HG02763 (cell line): ENCODE results near the gene PTS.
"Not testable (repeated sequence)": the region's sequence is repeated elsewhere in the genome, so short reads cannot be mapped to it uniquely, and the experiment has no call there.

Experiments used
- ATAC-seq: cut with Tn5 transposase; IDR thresholded peaks from one replicate; pipeline ENCODE4 v1.9.1; 2021; ENCODE audit warnings: mild to moderate bottlenecking, moderate library complexity; ENCODE audit not compliant: unreplicated experiment

The PTS gene

DNA sequence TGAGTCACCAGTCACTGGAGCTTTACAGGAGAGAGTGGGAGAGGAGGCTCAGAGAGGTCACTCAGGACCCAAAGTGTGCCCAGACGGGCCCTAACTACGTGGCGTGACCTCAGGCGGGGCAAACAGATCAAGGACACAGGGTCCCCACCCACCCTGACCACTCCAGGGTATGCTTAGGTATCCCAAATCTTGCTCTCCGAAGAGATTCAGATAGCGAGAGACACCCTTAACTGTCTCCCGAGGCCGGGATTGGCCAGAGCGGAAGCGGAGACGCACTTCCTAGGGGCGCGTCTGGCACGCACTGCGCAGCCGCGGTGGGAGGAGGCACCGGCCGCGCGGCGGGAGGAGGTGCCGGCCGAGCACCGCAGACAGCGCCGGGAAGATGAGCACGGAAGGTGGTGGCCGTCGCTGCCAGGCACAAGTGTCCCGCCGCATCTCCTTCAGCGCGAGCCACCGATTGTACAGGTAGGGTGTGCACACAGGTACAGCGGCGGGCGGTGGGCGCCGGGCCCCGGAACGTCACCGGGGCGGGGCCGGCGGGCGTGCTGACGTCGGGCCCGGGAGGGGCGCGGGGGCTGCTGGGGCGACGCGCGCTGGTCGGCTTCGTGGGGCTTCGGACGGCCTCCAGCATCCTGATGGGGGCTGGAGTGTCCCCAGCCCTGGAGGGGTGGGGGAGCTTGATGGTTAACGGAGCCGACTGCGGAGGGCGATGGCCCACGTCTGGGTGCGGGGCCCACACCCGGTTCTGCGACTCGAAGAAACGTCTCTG is at the start of gene PTS:
TSS of gene PTS (plus strand) at position 367 of the 769 bp plus-strand sequence. CDS start at position 383, 16 bp downstream.
- peak; percentile 97 for ATAC-seq

DNA sequence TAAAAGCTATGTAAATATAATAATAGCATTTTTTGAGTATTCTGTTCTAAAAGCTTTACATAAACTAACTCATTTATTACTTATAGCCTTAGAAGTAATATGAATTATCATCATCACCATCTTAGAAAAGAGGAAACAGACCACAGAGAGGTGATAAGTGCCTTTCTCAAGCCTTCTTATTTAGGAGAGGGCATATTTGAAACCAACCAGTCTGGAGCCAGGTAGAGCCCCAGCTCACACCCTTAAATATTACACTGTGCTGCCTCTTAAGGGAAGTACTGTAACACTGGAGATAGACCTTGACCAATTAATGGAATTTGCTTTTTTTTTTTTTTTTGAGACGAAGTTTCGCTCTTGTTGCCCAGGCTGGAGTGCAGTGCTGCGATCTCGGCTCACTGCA is 48.6 kb upstream of the PTS start:
- ATAC-seq = no peak

DNA sequence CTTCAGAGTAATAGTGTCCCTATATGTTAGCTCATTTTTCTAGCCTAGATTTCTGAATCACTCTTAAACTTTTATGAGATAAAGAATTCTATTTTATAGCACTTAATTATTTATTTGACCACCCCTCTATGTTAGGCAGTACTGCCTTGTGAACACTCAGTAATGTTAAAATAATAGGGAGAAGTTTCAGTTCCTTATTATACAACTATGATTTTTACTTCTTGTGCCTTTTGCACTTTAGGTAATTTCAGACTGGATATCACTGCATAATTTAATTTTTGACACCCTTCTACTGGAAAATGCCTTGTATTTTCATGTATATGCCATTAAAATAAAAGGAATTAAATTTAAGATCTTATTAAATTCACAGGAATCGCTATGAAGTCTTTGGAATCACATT is 47.8 kb upstream of the PTS start:
- no peak for ATAC-seq

DNA sequence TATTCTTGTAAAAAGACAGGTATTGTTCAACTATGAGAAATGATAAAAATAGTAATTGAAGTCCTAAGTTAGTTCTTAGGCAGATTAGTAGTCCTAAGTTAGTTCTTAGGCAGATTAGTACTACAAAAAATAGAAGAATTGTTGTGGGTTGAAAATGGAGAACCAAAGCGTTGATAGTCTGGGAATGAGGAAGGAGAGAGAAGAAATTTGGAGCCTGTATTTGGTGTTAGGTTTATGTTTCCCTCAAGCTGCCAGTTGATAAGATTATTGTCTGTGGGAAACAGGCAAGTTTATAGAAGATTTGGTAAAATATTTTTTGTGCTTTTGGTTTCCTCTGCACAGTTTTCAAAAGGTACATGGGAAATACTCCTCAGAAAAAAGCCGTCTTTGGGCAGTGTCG is 47.3 kb upstream of the PTS start:
- ATAC-seq = no peak

DNA sequence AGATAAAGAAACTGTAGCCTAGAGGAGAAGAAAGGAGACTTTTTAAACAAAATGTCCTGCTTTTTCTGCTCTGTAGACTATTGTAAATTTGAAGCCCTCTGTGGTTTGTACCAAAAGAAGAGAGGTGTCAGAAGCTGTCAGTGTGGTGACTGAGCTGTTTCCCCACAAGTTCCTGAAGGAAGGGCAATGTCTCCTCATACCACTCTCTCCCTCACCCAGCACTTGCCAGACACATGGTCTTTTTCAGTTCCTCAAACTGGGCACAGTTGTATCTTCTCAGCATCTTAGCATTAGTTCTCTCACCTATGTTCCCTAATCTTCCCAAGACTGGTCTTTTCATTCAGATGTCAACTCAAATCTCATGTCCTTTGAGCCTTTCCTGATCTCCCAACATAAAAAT is 46.6 kb upstream of the PTS start:
- no peak for ATAC-seq

DNA sequence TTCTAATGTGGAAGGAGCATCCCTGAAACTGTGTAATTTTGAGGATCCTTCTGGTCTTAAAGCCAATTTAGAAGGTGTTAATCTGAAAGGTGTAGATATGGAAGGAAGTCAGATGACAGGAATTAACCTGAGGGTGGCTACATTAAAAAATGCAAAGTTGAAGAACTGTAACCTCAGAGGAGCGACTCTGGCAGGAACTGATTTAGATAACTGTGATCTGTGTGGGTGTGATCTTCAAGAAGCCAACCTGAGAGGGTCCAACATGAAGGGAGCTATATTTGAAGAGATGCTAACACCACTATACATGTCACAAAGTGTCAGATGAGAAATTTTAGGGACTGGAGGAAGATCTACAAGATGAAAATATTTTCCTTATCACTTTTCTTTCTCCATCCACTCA is 43.4 kb upstream of the PTS start:
- ATAC-seq = no peak

DNA sequence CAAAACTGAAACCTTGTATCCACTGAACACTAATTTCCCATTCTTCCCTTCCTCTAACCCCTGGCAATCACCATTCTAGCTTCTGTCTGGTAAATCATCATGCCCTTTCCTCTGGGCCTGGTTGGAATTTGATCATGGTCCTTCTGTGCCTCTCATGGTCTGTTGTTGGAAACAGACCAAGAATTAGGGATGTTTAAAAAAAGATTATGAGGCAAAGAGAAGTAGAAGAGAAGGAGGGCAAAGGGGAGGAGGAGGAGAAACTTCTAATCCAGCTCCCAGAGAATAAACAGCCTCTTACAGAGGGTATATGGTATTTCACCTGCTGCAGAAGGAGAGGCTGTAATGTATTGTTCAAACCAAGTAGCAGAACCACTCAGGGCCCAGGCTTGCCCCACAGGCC is 40.3 kb upstream of the PTS start:
- ATAC-seq = no peak

DNA sequence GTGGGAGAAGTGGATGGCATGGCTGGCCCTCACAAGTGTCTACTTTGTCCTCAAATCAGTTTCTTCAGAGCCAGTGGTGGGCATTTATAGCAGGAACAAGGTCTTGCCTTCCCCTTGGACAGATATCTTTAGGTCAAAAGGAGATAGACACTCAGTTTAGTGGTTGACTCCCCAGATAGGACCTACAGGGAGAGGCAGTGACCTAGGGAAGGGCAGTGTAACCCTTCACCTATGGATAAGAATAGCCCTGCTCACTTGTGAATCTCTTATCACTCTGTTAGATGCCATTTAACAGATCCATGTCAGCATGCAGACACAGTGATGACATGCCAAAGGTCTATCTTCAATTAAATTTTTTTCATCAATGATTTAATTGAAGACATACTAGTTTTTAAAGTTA is 39.9 kb upstream of the PTS start:
- ATAC-seq = no peak

DNA sequence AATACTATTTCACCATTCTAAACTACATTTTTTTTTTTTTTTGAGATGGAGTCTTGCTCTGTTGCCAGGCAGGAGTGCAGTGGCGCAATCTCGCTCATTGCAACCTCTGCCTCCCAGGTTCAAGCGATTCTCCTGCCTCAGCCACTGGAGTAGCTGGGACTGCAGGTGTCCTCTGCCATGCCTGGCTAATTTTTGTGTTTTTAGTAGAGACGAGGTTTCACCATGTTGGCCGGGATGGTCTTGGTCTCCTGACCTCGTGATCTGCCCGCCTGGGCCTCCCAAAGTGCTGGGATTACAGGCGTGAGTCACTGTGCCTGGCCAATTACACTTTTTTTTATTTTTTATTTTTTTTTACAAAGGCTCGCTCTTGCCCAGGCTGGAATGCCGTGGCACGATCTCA is 31.1 kb upstream of the PTS start:
- not testable (repeated sequence) for ATAC-seq

DNA sequence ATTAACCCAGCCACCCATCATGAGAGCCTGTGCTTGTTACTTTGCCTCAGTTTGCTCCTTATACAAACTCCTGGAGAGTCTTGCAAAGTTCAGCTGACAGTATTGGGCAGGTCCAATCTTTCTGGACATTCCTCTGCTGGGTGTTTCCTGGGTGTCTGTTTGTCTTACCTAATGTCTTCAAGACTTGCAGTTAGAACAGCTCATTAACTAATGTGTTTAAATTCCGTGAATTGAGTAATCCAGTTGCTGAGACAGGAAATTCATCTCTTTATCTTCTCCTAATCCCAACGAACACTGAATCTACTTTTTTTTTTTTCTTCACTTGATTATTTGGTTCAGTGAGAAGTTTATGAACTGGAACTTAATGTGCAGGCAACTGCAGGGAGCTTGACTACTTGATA is 30.3 kb upstream of the PTS start:
- no peak for ATAC-seq

DNA sequence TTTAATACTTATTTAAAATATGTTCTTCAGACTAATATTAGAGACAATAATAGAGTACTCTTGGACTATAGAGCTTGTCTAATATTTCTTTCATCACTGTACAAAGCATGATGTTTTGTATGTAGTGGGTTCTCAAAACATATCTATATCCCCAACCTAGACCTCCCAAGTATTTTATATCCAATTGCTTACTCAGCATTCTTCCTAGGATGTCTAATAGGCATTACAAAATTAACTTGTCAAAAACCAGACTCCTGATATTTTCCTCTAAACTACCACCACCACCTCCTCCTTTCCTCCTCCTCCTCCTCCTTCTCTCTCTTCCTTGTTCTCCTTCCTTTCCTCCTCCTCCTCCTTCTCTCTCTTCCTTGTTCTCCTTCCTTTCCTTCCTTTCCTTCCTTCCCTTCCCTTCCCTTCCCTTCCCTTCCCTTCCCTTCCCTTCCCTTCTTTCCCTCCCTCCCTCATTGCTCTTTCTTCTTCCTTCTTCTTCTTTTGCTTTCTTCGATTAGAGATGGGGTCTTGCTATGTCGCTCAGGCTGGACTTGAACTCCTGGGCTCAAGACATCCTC is 29.6 kb upstream of the PTS start:
- ATAC-seq = no peak

DNA sequence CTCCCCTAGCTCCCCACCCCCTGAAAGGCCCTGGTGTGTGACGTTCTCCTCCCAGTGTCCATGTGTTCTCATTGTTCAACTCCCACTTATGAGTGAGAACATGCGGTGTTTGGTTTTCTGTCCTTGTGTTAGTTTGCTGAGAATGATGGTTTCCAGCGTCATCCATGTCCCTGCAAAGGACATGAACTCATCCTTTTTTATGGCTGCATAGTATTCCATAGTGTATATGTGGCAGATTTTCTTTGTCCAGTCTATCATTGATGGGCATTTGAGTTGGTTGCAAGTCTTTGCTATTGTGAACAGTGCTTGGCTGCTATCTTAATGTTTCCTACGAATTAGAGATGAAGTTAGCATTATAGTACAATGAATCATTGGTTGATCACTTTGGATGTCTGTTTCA is 27.1 kb upstream of the PTS start:
- ATAC-seq = not testable (repeated sequence)

DNA sequence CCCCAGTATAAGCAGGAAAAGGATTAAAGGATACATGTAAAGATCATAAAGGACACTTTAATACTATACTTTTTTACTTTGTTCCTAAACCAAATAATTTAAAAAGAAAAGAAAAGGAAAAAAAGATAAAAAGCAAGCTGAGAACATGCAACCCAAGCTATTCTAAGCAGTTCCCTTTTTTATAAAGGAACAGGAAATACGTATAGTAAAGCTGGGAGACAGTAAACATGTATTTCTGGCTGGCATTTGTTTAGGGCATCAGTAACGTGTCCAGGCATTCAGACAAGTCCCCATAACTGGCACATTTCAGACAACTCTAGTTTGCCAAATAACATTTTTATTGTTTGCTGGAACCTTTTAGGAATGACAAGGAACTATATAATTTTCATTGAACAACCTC is 26.0 kb upstream of the PTS start:
- no peak for ATAC-seq

DNA sequence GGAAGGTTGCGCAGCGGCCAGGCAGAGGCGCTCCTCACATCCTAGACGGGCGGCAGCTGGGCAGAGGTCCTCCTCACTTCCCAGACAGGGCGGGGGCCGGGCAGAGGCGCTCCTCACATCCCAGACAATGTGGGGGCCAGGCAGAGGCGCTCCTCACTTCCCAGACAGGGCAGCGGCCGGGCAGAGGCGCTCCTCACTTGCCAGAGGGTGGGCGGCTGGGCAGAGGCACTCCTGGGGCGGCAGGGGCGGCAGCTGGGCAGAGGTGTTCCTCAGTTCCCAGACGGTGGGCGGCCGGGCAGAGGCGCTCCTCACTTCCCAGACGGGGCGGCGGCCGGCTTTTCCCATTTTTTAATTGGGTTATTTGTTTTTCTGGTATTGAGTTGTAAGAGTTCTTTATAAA is 20.2 kb upstream of the PTS start:
- no peak for ATAC-seq

DNA sequence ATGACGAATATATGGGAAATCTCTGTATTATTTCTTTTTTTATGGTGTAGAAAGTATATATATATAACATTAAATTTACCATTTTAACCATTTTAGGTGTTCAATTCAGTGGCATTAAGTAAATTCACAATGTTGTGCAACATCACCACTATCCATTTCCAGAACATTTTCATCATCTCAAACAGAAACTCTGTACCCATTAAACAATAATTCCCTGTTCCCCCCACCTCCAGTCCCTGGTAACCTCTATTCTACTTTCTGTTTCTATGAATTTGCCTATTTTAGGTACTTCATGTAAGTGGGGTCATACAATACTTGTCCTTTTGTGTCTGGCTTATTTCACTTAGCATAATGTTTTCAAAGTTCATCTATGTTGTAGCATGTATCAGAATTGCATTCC is 15.3 kb upstream of the PTS start:
- no peak for ATAC-seq

DNA sequence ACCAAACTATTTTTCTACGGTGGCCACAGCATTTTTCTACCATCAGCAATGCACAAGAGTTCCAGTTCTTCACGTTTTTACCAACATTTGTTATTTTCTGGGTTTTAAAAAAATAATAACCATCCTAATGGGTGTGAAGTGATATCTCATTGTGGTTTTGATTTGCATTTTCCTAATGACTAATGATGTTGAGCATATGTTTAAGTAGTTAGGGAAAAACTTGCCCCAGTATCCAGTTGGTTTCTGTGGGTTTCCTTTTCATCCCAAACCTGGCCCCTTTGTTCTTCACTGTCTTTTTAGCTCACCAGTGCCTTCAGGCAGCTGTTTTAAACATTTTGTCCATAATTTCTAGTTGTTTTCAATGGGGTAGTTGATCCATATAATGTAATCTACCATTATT is 14.7 kb upstream of the PTS start:
- ATAC-seq = no peak

DNA sequence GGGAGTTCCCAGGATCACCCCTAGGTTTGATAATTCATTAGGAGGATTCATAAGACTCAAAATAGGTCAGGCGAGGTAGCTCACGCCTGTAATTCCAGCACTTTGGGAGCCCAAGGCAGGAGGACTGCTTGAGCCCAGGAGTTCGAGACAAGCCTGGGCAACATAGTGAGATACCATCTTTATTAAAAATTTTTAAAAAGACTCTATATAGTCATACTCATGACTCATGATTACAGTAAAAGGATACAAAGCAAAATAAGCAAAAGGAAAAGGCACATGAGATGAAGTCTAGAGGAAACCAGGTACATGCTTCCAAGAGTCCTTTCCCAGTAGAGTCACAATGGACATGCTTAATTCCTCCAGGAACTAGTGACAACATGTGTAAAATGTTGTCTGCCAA is 13.9 kb upstream of the PTS start:
- ATAC-seq = no peak

DNA sequence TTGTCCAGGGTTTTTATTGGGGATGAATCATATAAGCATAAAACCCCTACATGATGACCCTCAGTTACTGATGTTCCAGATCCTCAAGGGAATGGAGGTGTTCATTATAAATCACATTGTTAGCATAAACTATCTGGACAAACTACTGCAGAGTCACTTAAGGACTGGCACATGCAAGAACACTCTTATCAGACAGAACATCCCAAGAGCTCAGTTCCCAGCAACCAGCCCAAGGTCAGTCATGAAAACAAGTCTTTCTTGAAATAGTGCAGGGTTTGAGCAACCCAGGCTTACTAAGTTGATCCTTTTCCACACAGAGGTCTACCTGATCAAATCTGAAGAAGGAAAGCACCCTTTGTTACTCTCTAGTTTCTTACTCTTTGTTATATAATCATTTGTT is 13.5 kb upstream of the PTS start:
- ATAC-seq = no peak

DNA sequence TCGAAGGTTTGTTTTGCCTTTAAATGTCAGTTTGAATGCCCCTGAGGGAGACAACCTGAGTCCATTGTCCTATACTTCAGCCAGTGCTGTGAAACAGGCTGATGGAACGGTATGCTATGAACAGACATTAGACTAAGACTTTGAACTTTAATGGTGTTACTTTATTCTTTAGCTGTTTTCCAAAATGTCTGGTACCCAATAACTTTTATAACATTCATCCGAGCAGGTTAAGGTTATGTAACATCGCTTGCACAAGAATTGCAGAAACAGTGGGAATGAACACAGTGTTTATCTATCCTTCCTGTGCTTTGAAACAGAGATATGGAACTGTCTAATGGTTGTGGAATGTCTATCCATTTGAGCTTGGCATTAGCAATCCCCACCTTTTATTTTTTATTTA is 12.5 kb upstream of the PTS start:
- ATAC-seq = no peak

DNA sequence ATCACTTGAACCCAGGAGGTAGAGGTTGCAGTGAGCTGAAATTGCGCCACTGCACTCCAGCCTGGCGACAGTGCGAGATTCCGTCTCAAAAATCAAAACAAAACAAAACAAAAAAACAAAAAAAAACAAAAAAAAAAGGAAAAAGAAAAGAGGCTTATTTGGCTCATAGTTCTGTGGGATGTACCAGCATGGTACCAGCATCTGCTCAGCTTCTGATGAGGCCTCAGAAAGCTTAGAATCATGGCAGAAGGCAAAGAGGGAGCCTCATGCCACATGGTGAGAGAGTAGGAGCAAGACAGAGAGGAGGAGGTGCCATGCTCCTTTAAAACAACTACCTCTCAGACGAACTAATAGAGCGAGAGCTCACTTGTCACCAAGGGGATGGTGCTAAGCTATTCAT is 10.6 kb upstream of the PTS start:
- ATAC-seq = no peak

DNA sequence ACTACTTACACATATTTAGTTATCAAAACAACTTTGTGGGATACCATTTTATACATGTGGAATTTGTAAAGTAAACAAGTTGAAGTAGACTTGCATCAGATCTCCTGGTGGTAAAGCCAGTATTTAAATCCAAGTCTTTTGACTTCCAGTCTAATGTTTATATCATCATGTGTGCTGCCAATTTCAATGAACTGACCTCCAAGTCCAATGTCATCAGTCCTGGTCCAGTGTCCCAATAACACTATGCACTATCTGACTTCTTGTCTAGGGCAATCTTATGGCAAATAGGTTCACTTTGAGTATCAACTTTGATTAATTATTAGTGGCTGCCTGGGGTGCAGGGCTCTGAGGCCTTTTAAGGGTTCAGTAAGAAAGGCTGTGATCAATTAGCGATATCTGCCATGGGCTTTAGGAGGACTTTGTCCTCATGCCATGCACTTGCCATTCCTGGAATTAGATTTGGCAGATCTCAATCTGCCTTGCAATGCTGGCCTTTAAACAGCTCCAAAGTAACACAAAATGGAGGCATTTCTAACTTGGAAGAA is 9.6 kb upstream of the PTS start:
- no peak for ATAC-seq

DNA sequence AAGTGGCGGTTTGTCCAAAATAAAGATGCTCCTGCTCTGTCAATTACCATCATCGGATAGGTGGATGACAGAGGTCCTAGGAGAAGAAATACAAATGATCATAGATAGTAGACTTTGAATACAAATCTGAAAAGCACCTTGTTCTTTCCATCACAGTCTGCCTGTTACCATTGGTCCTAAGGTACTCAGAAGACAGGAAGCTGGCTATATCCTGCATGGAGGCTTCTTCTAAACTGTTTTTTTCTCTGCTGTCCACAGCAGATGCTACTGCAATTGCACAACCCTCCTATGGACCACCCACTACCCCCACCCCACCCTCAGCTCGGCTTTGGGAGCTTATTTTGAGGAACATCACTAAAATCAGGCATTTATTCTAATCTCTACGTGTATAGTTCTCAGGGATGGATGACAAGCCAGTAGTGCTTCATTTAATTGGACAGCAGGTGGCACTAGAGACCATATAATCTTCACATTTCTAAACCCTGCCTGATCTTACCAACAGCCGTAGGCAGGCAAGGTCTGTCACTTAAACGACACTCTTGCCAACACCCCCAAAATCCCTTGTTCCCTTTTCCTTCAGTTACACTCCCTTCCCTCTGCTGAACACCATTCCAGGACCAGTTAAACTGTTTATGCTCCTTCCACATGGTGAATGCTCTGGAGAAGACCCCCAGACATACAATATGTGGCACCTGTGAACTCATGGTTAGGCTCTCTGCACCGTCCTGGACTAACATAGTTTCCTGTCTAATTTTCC is 6.6 kb upstream of the PTS start:
- peak; percentile 96 for ATAC-seq
